HepG2 (cell line): Measurements from ENCODE around the gene YPEL4. TPM values are rescaled to one million over a fixed set of nuclear protein-coding genes. Genes with fewer than 3 reads are reported as not detected.

ENCODE experiments used
- ATF1 ChIP-seq: IDR thresholded peaks from 2 replicates; pipeline ENCODE4 v1.6.1; 2016; ENCODE audit warnings: mild to moderate bottlenecking, control low read depth
- CTCF ChIP-seq: sonication (generic); formaldehyde crosslinking; IDR thresholded peaks from 2 replicates; pipeline ENCODE4 v1.5.0; 2020; ENCODE audit warnings: mild to moderate bottlenecking, missing genetic modification reagents, moderate library complexity
- DMAP1 ChIP-seq: IDR thresholded peaks from 2 replicates; pipeline ENCODE4 v1.6.1; 2016
- DNMT1 ChIP-seq: sonication (generic); formaldehyde crosslinking; IDR thresholded peaks from 2 replicates; pipeline ENCODE4 v1.5.1; 2020; ENCODE audit warnings: mild to moderate bottlenecking, missing genetic modification reagents
- IRF9 ChIP-seq: sonication (generic); formaldehyde crosslinking; IDR thresholded peaks from 2 replicates; pipeline ENCODE4 v1.8.0; 2022; ENCODE audit warnings: missing genetic modification reagents, mild to moderate bottlenecking, borderline replicate concordance
- KDM4B ChIP-seq: sonication (generic); formaldehyde crosslinking; IDR thresholded peaks from 2 replicates; pipeline ENCODE4 v1.4.0; 2020; ENCODE audit warnings: missing genetic modification reagents
- KDM6A ChIP-seq: IDR thresholded peaks from 2 replicates; pipeline ENCODE4 v1.6.1; 2016; ENCODE audit warnings: low read depth
- KLF16 ChIP-seq, 2 experiments: sonication (generic) in 1 of 2; formaldehyde crosslinking in 1 of 2; IDR thresholded peaks; 2 replicates each; pipeline versions ENCODE4 v1.6.1 to v1.8.0; 2016 to 2023; ENCODE audit warnings: missing genetic modification reagents in 2 of 2, missing compliant biosample characterization in 1 of 2
- MAF1 ChIP-seq: sonication (generic); formaldehyde crosslinking; IDR thresholded peaks from 2 replicates; pipeline ENCODE4 v1.5.0; 2020; ENCODE audit warnings: missing genetic modification reagents, borderline replicate concordance
- MXI1 ChIP-seq: IDR thresholded peaks from 3 replicates; pipeline ENCODE4 v1.6.1; 2012; ENCODE audit warnings: low read depth, low read length, inconsistent platforms, borderline replicate concordance
- MZF1 ChIP-seq: sonication (generic); formaldehyde crosslinking; IDR thresholded peaks from 2 replicates; pipeline ENCODE4 v1.8.1; 2023; ENCODE audit warnings: mild to moderate bottlenecking, missing genetic modification reagents, borderline replicate concordance
- RERE ChIP-seq: IDR thresholded peaks from 2 replicates; pipeline ENCODE4 v1.6.1; 2016; ENCODE audit warnings: low read depth, missing genetic modification reagents, missing compliant biosample characterization
- SRSF9 ChIP-seq: fragments of 200-400 bp; formaldehyde crosslinking; IDR thresholded peaks from 2 replicates; pipeline ENCODE4 v1.6.1; 2018; ENCODE audit warnings: borderline replicate concordance, mild to moderate bottlenecking, low read depth, low read length; ENCODE audit not compliant: insufficient read depth, poor library complexity, severe bottlenecking
- SYNCRIP ChIP-seq: fragments of 200-400 bp; formaldehyde crosslinking; IDR thresholded peaks from 2 replicates; pipeline ENCODE4 v1.6.1; 2018; ENCODE audit warnings: mild to moderate bottlenecking, low read depth, low read length; ENCODE audit not compliant: insufficient read depth
- TEAD2 ChIP-seq: sonication (generic); formaldehyde crosslinking; IDR thresholded peaks from 2 replicates; pipeline ENCODE4 v1.9.0; 2021; ENCODE audit warnings: missing genetic modification reagents
- ZBTB42 ChIP-seq: sonication (generic); formaldehyde crosslinking; IDR thresholded peaks from 2 replicates; pipeline ENCODE4 v1.5.0; 2020; ENCODE audit warnings: mild to moderate bottlenecking, missing genetic modification reagents
- ZNF441 ChIP-seq: sonication (generic); formaldehyde crosslinking; IDR thresholded peaks from 2 replicates; pipeline ENCODE4 v1.7.0; 2021; ENCODE audit warnings: missing genetic modification reagents, borderline replicate concordance
- ZNF550 ChIP-seq: sonication (generic); formaldehyde crosslinking; IDR thresholded peaks from 2 replicates; pipeline ENCODE4 v1.4.0; 2020; ENCODE audit warnings: mild to moderate bottlenecking, missing genetic modification reagents, borderline replicate concordance
- ZNF891 ChIP-seq: sonication (generic); formaldehyde crosslinking; IDR thresholded peaks from 2 replicates; pipeline ENCODE4 v1.5.0; 2020; ENCODE audit warnings: mild to moderate bottlenecking, missing genetic modification reagents
- polyA plus RNA-seq, 8 experiments: library from polyadenylated mRNA; depleted of rRNA in 3 of 8; stranded (reverse) in 7 of 8; unstranded in 1 of 8; fragments of >200 nt; fragmentation: Illumina TruSeq in 4 of 8; extraction: Trizol in 4 of 8; gene quantifications; 2 replicates each; pipeline versions ENCODE4 v1.2.1 to v1.2.3, GENCODE V29; 2011 to 2016; ENCODE audit warnings: low read depth in 4 of 8, missing spikeins in 1 of 8, mixed read lengths in 1 of 8; ENCODE audit not compliant: insufficient read depth in 1 of 8
- total RNA-seq, 5 experiments: library from RNA; depleted of rRNA; stranded (reverse); fragments of >200 nt; fragmentation: Illumina TruSeq; extraction: Trizol; gene quantifications; 2 replicates each; pipeline ENCODE4 v1.2.3, GENCODE V29; 2016; ENCODE audit warnings: low read depth in 1 of 5

YPEL4 gene
- total and polyA plus RNA-seq, 2 of the 13 experiments (the other 11 are each of a cell fraction or from before 2014, with no cell fraction given), result 0.04 TPM; not detected in 1

- TF ChIP-seq IRF9 (peak; percentile 93), DMAP1 (CRISPR knock-in tag) (peak; percentile 65), ZNF441 (CRISPR knock-in tag) (peak; percentile 78), SYNCRIP (no peak), KLF16 (CRISPR knock-in tag; IDR thresholded peaks at IDR 0.05) (peak in 1 of 2 experiments; percentile 75; a peak in 2 of 4 replicates), ZNF550 (CRISPR knock-in tag) (no peak), MAF1 (0 out of 2 replicates have a peak, but pooled peaks have one; percentile 47), ZBTB42 (CRISPR knock-in tag) (no peak), KDM6A (CRISPR knock-in tag) (no peak), KDM4B (no peak; the same call in 1 of the 2 replicates), DNMT1 (CRISPR knock-in tag) (no peak), SRSF9 (no peak), TEAD2 (no peak), ZNF891 (CRISPR knock-in tag) (peak; percentile 66), CTCF (CRISPR knock-in tag) (peak; percentile 40; the same call in 1 of the 2 replicates), RERE (CRISPR knock-in tag) (peak; percentile 27; the same call in 1 of the 2 replicates), MXI1 (peak; percentile 95; the same call in 1 of the 3 replicates), ATF1 (CRISPR knock-in tag) (peak; percentile 90), MZF1 (CRISPR knock-in tag) (no peak)
These were observed 7.7 kb upstream of the YPEL4 start, which contains the start of gene CLP1 (continued) for GRCh38 chr11:57657194-57658022.
